GM23338 (cell line): ENCODE data around the gene PGAP1. TPM values are rescaled to one million over a fixed set of nuclear protein-coding genes. Genes with fewer than 3 reads are reported as not detected.

Experiments
- ATAC-seq: fragments of 200-7000 bp; cut with Tn5 transposase; 3 replicates; pipeline ENCODE4 v1.9.1; 2020
- DNase-seq: peaks from one replicate; pipeline ENCODE4 v3.0.0-alpha.2; 2015; ENCODE audit warnings: low spot score
- H2AFZ ChIP-seq: fragments of 200-600 bp; sonication (generic); 2 replicates; pipeline ENCODE4 v1.8.0; 2016; ENCODE audit warnings: antibody characterized with exemption, mild to moderate bottlenecking, moderate library complexity
- H3F3A ChIP-seq: fragments of 200-600 bp; sonication (generic); replicated peaks from 2 replicates; pipeline ENCODE4 v1.8.0; 2017; ENCODE audit warnings: antibody characterized with exemption, mixed run types, low read depth
- H3K27ac ChIP-seq: fragments of 200-600 bp; sonication (generic); 2 replicates; pipeline ENCODE4 v1.6.1; 2016; ENCODE audit warnings: low read depth
- H3K27me3 ChIP-seq: fragments of 200-600 bp; sonication (generic); 2 replicates; pipeline ENCODE4 v1.8.0; 2016; ENCODE audit warnings: mild to moderate bottlenecking, mixed run types, moderate library complexity; ENCODE audit not compliant: insufficient read depth
- H3K36me3 ChIP-seq: fragments of 200-600 bp; sonication (generic); 2 replicates; pipeline ENCODE4 v1.8.0; 2016; ENCODE audit warnings: mild to moderate bottlenecking; ENCODE audit not compliant: insufficient read depth
- H3K4me1 ChIP-seq: fragments of 200-600 bp; sonication (generic); 2 replicates; pipeline ENCODE4 v1.8.0; 2016; ENCODE audit warnings: mild to moderate bottlenecking, moderate library complexity; ENCODE audit not compliant: insufficient read depth
- H3K4me2 ChIP-seq: fragments of 200-600 bp; sonication (generic); 2 replicates; pipeline ENCODE4 v1.7.1; 2017; ENCODE audit warnings: mixed run types
- H3K4me3 ChIP-seq: fragments of 200-600 bp; sonication (generic); 2 replicates; pipeline ENCODE4 v1.6.1; 2016; ENCODE audit warnings: mixed run types
- H3K79me2 ChIP-seq: fragments of 200-600 bp; sonication (generic); replicated peaks from 2 replicates; pipeline ENCODE4 v1.8.0; 2017; ENCODE audit warnings: mild to moderate bottlenecking; ENCODE audit not compliant: insufficient read depth
- H3K9me2 ChIP-seq: fragments of 200-600 bp; sonication (generic); 2 replicates; pipeline ENCODE4 v1.8.0; 2017; ENCODE audit not compliant: insufficient read depth
- H4K20me1 ChIP-seq: fragments of 200-600 bp; sonication (generic); replicated peaks from 2 replicates; pipeline ENCODE4 v1.8.0; 2017; ENCODE audit warnings: mild to moderate bottlenecking; ENCODE audit not compliant: insufficient read depth
- H3K27ac Mint-ChIP-seq: 2 replicates; pipeline ENCODE4 v1.8.0; 2020; ENCODE audit warnings: inconsistent platforms, mild to moderate bottlenecking, moderate library complexity, mixed read lengths
- H3K27me3 Mint-ChIP-seq: 3 replicates; pipeline ENCODE4 v1.8.0; 2022; ENCODE audit warnings: low read depth, mild to moderate bottlenecking, moderate library complexity, mixed read lengths, inconsistent platforms; ENCODE audit not compliant: insufficient read depth, poor library complexity
- H3K36me3 Mint-ChIP-seq: 3 replicates; pipeline ENCODE4 v1.8.0; 2021; ENCODE audit warnings: low read depth, mild to moderate bottlenecking, inconsistent platforms, moderate library complexity, mixed read lengths
- H3K4me1 Mint-ChIP-seq: 3 replicates; pipeline ENCODE4 v1.8.0; 2020; ENCODE audit warnings: mild to moderate bottlenecking, inconsistent platforms, mixed read lengths
- H3K4me3 Mint-ChIP-seq: 3 replicates; pipeline ENCODE4 v1.8.0; 2021; ENCODE audit warnings: moderate library complexity, mild to moderate bottlenecking, inconsistent platforms, mixed read lengths
- H3K9me3 Mint-ChIP-seq: 3 replicates; pipeline ENCODE4 v1.8.0; 2020; ENCODE audit warnings: moderate library complexity, mild to moderate bottlenecking, inconsistent platforms, mixed read lengths
- CTCF ChIP-seq, 2 experiments: fragments of 200-600 bp in 1 of 2; sonication (generic) in 1 of 2; conservative IDR thresholded peaks; 2 replicates each; pipeline versions ENCODE4 v1.5.1 to v1.6.1; 2016 to 2017; ENCODE audit warnings: antibody characterized with exemption in 2 of 2, low read depth in 2 of 2, mild to moderate bottlenecking in 2 of 2, moderate library complexity in 1 of 2
- ETS1 ChIP-seq: IDR thresholded peaks from 2 replicates; pipeline ENCODE4 v1.6.1; 2016; ENCODE audit warnings: antibody characterized with exemption
- EZH2 ChIP-seq: fragments of 200-600 bp; sonication (generic); IDR thresholded peaks from one replicate; pipeline ENCODE4 v1.8.0; 2017; ENCODE audit warnings: antibody characterized with exemption, mild to moderate bottlenecking, low read depth; ENCODE audit not compliant: unreplicated experiment
- EZH2phosphoT487 ChIP-seq: fragments of 200-600 bp; sonication (generic); IDR thresholded peaks from one replicate; pipeline ENCODE4 v1.8.1; 2018; ENCODE audit warnings: antibody characterized with exemption; ENCODE audit not compliant: unreplicated experiment
- JUNB ChIP-seq: IDR thresholded peaks from one replicate; pipeline ENCODE4 v1.6.1; 2016; ENCODE audit warnings: antibody characterized with exemption; ENCODE audit not compliant: unreplicated experiment
- NANOG ChIP-seq: IDR thresholded peaks from 2 replicates; pipeline ENCODE4 v1.6.1; 2016; ENCODE audit warnings: antibody characterized with exemption, borderline replicate concordance
- POLR2AphosphoS5 ChIP-seq: IDR thresholded peaks from 2 replicates; pipeline ENCODE4 v1.6.1; 2016; ENCODE audit warnings: antibody characterized with exemption, low read depth
- STAT1 ChIP-seq: IDR thresholded peaks from one replicate; pipeline ENCODE4 v1.6.1; 2016; ENCODE audit warnings: antibody characterized with exemption; ENCODE audit not compliant: unreplicated experiment
- ZNF114 ChIP-seq: fragments of 250-450 bp; sonication (Bioruptor Pico); IDR thresholded peaks from 2 replicates; pipeline ENCODE4 v1.5.0; 2020; ENCODE audit warnings: mild to moderate bottlenecking, moderate library complexity
- ZNF331 ChIP-seq: fragments of 250-450 bp; sonication (Bioruptor Pico); IDR thresholded peaks from 2 replicates; pipeline ENCODE4 v1.5.0; 2020; ENCODE audit warnings: low read depth, mild to moderate bottlenecking, moderate library complexity
- ZNF462 ChIP-seq: fragments of 250-450 bp; sonication (Bioruptor Pico); IDR thresholded peaks from 2 replicates; pipeline ENCODE4 v1.5.0; 2020; ENCODE audit warnings: mild to moderate bottlenecking, moderate library complexity
- polyA plus RNA-seq: library from polyadenylated mRNA; unstranded; fragments of >200 nt; fragmentation: Nextera tagmentation; extraction: Ambion mirVana; gene quantifications from 2 replicates; pipeline ENCODE4 v1.2.1, GENCODE V29; 2016
- total RNA-seq: library from RNA; depleted of rRNA; stranded (reverse); fragments of >200 nt; shearing (Covaris generic); gene quantifications from 2 replicates; pipeline ENCODE4 v1.2.3, GENCODE V29; 2014
- TF ChIP-seq, protein P1 (sequence below): IDR thresholded peaks from one replicate; pipeline ENCODE4 v1.6.1; 2018; ENCODE audit warnings: antibody characterized with exemption; ENCODE audit not compliant: unreplicated experiment

The PGAP1 gene
- total and polyA plus RNA-seq, 2 experiments from 2014 or later = 9.8 to 26.5 TPM

DNA sequence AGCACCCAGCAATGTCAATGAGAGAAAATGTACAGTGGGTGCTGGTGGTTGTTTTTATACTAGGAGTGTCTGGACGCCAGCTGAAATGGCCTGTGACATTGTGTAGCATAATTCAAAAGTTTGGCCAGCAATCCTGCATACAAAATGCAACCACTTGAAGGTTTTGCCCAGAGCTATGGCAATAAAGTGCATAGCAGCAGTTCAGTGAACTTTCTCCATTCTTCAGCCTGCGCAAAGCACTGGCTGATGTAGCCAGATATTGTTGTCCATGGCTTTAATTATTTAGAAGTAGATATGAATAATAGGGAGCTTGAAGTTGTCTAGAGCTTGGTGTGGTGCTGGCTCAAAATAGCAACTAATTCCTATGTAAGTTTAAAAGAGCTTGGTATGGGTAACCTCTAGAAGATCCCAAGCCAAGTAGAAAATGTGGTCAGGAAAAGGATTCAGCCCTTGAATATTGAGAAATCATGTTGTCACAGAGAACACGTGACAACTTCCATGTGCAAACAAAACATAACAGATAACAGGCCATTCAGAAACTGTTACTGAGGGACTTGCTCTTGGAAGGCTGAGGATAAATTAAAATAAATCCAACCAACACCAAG, 33.3 kb upstream of the PGAP1 start:
- Histone ChIP-seq H4K20me1 (no peaks in the 10 kb centered on the region), H3K79me2 (no peaks in the 10 kb centered on the region), H3F3A (no peaks in the 10 kb centered on the region), H2AFZ (no peak overlapping the region), H3K4me2 (no peak overlapping the region), H3K9me2 (no peaks in the 10 kb centered on the region), H3K4me3 (no peak overlapping the region), H3K27ac (no peak overlapping the region), H3K4me1 (peaks cover 27% of the 10 kb centered on the region), H3K36me3 (no peaks in the 10 kb centered on the region), H3K27me3 (no peaks in the 10 kb centered on the region)
- H3K27me3 Mint-ChIP-seq = peaks cover 1% of the 10 kb centered on the region
- DNase-seq (no peak), ATAC-seq (no peak)
- no peaks in the 10 kb centered on the region for H3K36me3 Mint-ChIP-seq
- H3K4me1 Mint-ChIP-seq = peaks cover 26% of the 10 kb centered on the region
- no peak for TF ChIP-seq STAT1
- TF ChIP-seq, protein P1, sequence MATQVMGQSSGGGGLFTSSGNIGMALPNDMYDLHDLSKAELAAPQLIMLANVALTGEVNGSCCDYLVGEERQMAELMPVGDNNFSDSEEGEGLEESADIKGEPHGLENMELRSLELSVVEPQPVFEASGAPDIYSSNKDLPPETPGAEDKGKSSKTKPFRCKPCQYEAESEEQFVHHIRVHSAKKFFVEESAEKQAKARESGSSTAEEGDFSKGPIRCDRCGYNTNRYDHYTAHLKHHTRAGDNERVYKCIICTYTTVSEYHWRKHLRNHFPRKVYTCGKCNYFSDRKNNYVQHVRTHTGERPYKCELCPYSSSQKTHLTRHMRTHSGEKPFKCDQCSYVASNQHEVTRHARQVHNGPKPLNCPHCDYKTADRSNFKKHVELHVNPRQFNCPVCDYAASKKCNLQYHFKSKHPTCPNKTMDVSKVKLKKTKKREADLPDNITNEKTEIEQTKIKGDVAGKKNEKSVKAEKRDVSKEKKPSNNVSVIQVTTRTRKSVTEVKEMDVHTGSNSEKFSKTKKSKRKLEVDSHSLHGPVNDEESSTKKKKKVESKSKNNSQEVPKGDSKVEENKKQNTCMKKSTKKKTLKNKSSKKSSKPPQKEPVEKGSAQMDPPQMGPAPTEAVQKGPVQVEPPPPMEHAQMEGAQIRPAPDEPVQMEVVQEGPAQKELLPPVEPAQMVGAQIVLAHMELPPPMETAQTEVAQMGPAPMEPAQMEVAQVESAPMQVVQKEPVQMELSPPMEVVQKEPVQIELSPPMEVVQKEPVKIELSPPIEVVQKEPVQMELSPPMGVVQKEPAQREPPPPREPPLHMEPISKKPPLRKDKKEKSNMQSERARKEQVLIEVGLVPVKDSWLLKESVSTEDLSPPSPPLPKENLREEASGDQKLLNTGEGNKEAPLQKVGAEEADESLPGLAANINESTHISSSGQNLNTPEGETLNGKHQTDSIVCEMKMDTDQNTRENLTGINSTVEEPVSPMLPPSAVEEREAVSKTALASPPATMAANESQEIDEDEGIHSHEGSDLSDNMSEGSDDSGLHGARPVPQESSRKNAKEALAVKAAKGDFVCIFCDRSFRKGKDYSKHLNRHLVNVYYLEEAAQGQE = no peak
- no peak for TF ChIP-seq POLR2AphosphoS5
- no peak for TF ChIP-seq EZH2
- no peak for TF ChIP-seq ZNF114
- TF ChIP-seq EZH2phosphoT487 = no peak
- TF ChIP-seq NANOG = no peak
- no peak for TF ChIP-seq ZNF462 (CRISPR knock-in tag)
- no peak for TF ChIP-seq CTCF (conservative IDR thresholded peaks at IDR 0.05; ENCODE audit: low read depth in 2 of 2)
- TF ChIP-seq ZNF331 (CRISPR knock-in tag) = no peak
- TF ChIP-seq ETS1 = no peak
- no peak for TF ChIP-seq JUNB
- no peaks in the 10 kb centered on the region; the same call in 2 of the 3 replicates for H3K9me3 Mint-ChIP-seq
- no peak overlapping the region for H3K27ac Mint-ChIP-seq
- H3K4me3 Mint-ChIP-seq = no peak overlapping the region
